Mesendoderm (in vitro differentiated cells): Measurements from ENCODE around the gene SPPL2B.

ENCODE experiments used
- DNase-seq: peaks from one replicate; pipeline ENCODE4 v3.0.0; 2013
- H2AK5ac ChIP-seq: 2 replicates; pipeline ENCODE4 v1.6.1; 2013; ENCODE audit warnings: low read length, inconsistent platforms
- H2BK120ac ChIP-seq: 2 replicates; pipeline ENCODE4 v1.6.1; 2013; ENCODE audit warnings: low read depth, mild to moderate bottlenecking, low read length, moderate library complexity, mixed read lengths
- H2BK15ac ChIP-seq: replicated peaks from 2 replicates; pipeline ENCODE4 v1.6.1; 2013; ENCODE audit warnings: low read depth, mild to moderate bottlenecking, moderate library complexity
- H2BK5ac ChIP-seq: 2 replicates; pipeline ENCODE4 v1.6.1; 2013; ENCODE audit warnings: low read length, inconsistent platforms
- H3K18ac ChIP-seq: 2 replicates; pipeline ENCODE4 v1.6.1; 2013; ENCODE audit warnings: mild to moderate bottlenecking, low read length, mixed read lengths
- H3K23ac ChIP-seq: one replicate; pipeline ENCODE4 v1.6.1; 2013; ENCODE audit warnings: low read length
- H3K27ac ChIP-seq: 2 replicates; pipeline ENCODE4 v1.5.1; 2013; ENCODE audit warnings: low read depth, mild to moderate bottlenecking, inconsistent platforms, low read length, moderate library complexity
- H3K27me3 ChIP-seq: 2 replicates; pipeline ENCODE4 v1.6.1; 2013; ENCODE audit warnings: low read length, control low read depth, mild to moderate bottlenecking, inconsistent platforms; ENCODE audit not compliant: insufficient read depth, poor library complexity
- H3K36me3 ChIP-seq: 2 replicates; pipeline ENCODE4 v1.6.1; 2013; ENCODE audit warnings: low read length, inconsistent platforms; ENCODE audit not compliant: control insufficient read depth, insufficient read depth
- H3K4ac ChIP-seq: one replicate; pipeline ENCODE4 v1.6.1; 2013; ENCODE audit warnings: low read depth, mild to moderate bottlenecking, low read length, moderate library complexity
- H3K4me1 ChIP-seq: 2 replicates; pipeline ENCODE4 v1.6.1; 2013; ENCODE audit warnings: low read depth, low read length, inconsistent platforms; ENCODE audit not compliant: control insufficient read depth
- H3K4me2 ChIP-seq: 2 replicates; pipeline ENCODE4 v1.6.1; 2013; ENCODE audit warnings: low read length
- H3K4me3 ChIP-seq: 2 replicates; pipeline ENCODE4 v1.5.1; 2013; ENCODE audit warnings: mild to moderate bottlenecking, low read length
- H3K56ac ChIP-seq: one replicate; pipeline ENCODE4 v1.6.1; 2013; ENCODE audit warnings: low read length
- H3K79me1 ChIP-seq: 2 replicates; pipeline ENCODE4 v1.6.1; 2013; ENCODE audit warnings: low read length, inconsistent platforms
- H3K79me2 ChIP-seq: 2 replicates; pipeline ENCODE4 v1.6.1; 2013; ENCODE audit warnings: mild to moderate bottlenecking, low read length; ENCODE audit not compliant: control insufficient read depth, insufficient read depth
- H3K9ac ChIP-seq: 2 replicates; pipeline ENCODE4 v1.6.1; 2013; ENCODE audit warnings: low read length, inconsistent platforms
- H4K5ac ChIP-seq: one replicate; pipeline ENCODE4 v1.6.1; 2013; ENCODE audit warnings: low read length
- H4K8ac ChIP-seq: one replicate; pipeline ENCODE4 v1.6.1; 2013; ENCODE audit warnings: low read depth, mild to moderate bottlenecking, control low read depth, low read length, moderate library complexity
- WGBS: extraction: QIAGEN DNeasy Blood & Tissue Kit; methylation state at CpG from one replicate; pipeline ENCODE4 v1.1.7; 2013; ENCODE audit warnings: low lambda C conversion rate, missing lambda C conversion rate; ENCODE audit not compliant: insufficient coverage; ENCODE audit errors: extremely low coverage; 5-methylcytosine and 5-hydroxymethylcytosine counted together

The SPPL2B gene

GRCh38 chr19:2354670-2355069 is 26.2 kb downstream of the SPPL2B start:
- no peak for DNase-seq
- H2BK5ac ChIP-seq, result no peak overlapping the region
- H2AK5ac ChIP-seq, result no peak overlapping the region
- H2BK120ac ChIP-seq, result no peak overlapping the region
- no peak overlapping the region for H3K56ac ChIP-seq
- no peak overlapping the region for H3K9ac ChIP-seq
- no peaks in the 10 kb centered on the region for H3K79me2 ChIP-seq
- H3K36me3 ChIP-seq, result no peaks in the 10 kb centered on the region
- no peak overlapping the region for H3K27ac ChIP-seq
- no peak overlapping the region for H3K18ac ChIP-seq
- no peak overlapping the region for H4K5ac ChIP-seq
- no peak overlapping the region for H3K4me3 ChIP-seq
- no peak overlapping the region for H4K8ac ChIP-seq
- no peak overlapping the region for H3K4ac ChIP-seq
- no peaks in the 10 kb centered on the region for H3K4me1 ChIP-seq
- H2BK15ac ChIP-seq, result no peak overlapping the region
- no peak overlapping the region for H3K4me2 ChIP-seq
- H3K23ac ChIP-seq, result no peak overlapping the region
- no peaks in the 10 kb centered on the region for H3K79me1 ChIP-seq
- WGBS, result no CpG with 5 or more reads among the region's 17 CpGs
- no peaks in the 10 kb centered on the region for H3K27me3 ChIP-seq

GRCh38 chr19:2355168-2356035 is 26.9 kb downstream of the SPPL2B start:
- DNase-seq, result no peak

GRCh38 chr19:2356036-2356646 is 27.7 kb downstream of the SPPL2B start:
- no peak overlapping the region for H3K4ac ChIP-seq
- no peak overlapping the region for H2BK120ac ChIP-seq
- DNase-seq, result no peak
- H2AK5ac ChIP-seq, result no peak overlapping the region
- no peak overlapping the region for H2BK5ac ChIP-seq
- H4K5ac ChIP-seq, result no peak overlapping the region
- no peak overlapping the region for H4K8ac ChIP-seq
- no peak overlapping the region for H2BK15ac ChIP-seq
- H3K27ac ChIP-seq, result no peak overlapping the region
- no peak overlapping the region for H3K56ac ChIP-seq
- no peak overlapping the region for H3K23ac ChIP-seq
- no peaks in the 10 kb centered on the region for H3K27me3 ChIP-seq
- H3K79me1 ChIP-seq, result no peaks in the 10 kb centered on the region
- WGBS, result no CpG with 5 or more reads among the region's 21 CpGs
- H3K4me1 ChIP-seq, result no peaks in the 10 kb centered on the region
- H3K79me2 ChIP-seq, result no peaks in the 10 kb centered on the region
- H3K18ac ChIP-seq, result no peak overlapping the region
- no peaks in the 10 kb centered on the region for H3K36me3 ChIP-seq
- no peak overlapping the region for H3K4me2 ChIP-seq
- no peak overlapping the region for H3K9ac ChIP-seq
- no peak overlapping the region for H3K4me3 ChIP-seq

More at GRCh38 chr19:2355168-2356035, 26.9 kb downstream of the SPPL2B start:
- Histone ChIP-seq H3K9ac (no peak overlapping the region), H3K4ac (no peak overlapping the region), H2BK120ac (no peak overlapping the region), H3K27me3 (no peaks in the 10 kb centered on the region), H4K5ac (no peak overlapping the region), H2AK5ac (no peak overlapping the region), H4K8ac (no peak overlapping the region), H3K23ac (no peak overlapping the region), H3K36me3 (no peaks in the 10 kb centered on the region), H3K18ac (no peak overlapping the region), H3K4me3 (no peak overlapping the region), H3K27ac (no peak overlapping the region), H3K4me2 (no peak overlapping the region), H3K4me1 (no peaks in the 10 kb centered on the region), H2BK15ac (no peak overlapping the region), H3K56ac (no peak overlapping the region), H3K79me2 (no peaks in the 10 kb centered on the region), H3K79me1 (no peaks in the 10 kb centered on the region), H2BK5ac (no peak overlapping the region)
- WGBS, result no CpG with 5 or more reads among the region's 24 CpGs

DNA sequence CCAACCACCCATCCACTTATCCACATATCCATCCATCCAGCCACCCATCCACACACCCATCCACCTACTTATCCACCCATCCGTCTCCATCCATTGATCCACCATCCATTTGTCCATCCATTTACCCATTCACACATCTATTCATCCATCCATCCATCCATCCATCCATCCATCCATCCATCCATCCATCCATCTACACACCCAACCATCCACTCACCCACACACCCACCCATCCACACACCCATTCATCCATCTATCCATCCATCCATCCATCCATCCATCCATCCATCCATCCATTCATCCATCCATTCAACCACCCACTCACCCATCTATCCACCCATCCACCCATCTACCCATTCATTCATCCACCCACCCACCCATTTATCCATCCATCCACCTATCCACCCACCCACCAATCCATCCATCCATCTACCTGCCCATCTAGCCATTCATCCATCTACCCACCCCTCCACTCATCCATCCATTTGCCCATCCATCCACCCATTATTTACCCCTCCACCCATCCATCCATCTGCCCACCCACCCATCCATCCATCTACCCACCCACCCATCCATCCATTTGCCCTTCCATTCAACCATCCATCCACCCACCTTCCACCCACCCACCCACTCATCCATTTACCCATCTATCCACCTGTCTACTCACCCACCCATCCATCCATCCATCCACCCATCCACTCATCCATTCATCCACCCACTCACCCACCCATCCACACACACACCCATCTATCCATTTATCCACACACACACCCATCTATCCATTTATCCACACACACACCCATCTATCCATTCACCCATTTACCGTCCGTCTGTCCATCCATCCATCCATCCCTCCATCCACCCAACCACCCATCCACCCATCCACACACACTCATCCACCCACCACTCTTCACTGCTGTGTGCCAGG is 29.1 kb downstream of the SPPL2B start:
- no peak overlapping the region for H3K18ac ChIP-seq
- no peaks in the 10 kb centered on the region for H3K27me3 ChIP-seq
- no peak overlapping the region for H2BK15ac ChIP-seq
- H2BK5ac ChIP-seq, result no peak overlapping the region
- no peak overlapping the region for H3K23ac ChIP-seq
- H2BK120ac ChIP-seq, result no peak overlapping the region
- no peaks in the 10 kb centered on the region for H3K36me3 ChIP-seq
- H3K79me1 ChIP-seq, result no peaks in the 10 kb centered on the region
- DNase-seq, result no peak
- H3K79me2 ChIP-seq, result no peaks in the 10 kb centered on the region
- H3K27ac ChIP-seq, result no peak overlapping the region
- no peak overlapping the region for H4K5ac ChIP-seq
- no peak overlapping the region for H4K8ac ChIP-seq
- H3K4me1 ChIP-seq, result no peaks in the 10 kb centered on the region
- no peak overlapping the region for H3K4me3 ChIP-seq
- no peak overlapping the region for H3K4me2 ChIP-seq
- no peak overlapping the region for H3K4ac ChIP-seq
- no peak overlapping the region for H3K56ac ChIP-seq
- WGBS, result no CpG with 5 or more reads among the region's 3 CpGs
- H2AK5ac ChIP-seq, result no peak overlapping the region
- H3K9ac ChIP-seq, result no peak overlapping the region

DNA sequence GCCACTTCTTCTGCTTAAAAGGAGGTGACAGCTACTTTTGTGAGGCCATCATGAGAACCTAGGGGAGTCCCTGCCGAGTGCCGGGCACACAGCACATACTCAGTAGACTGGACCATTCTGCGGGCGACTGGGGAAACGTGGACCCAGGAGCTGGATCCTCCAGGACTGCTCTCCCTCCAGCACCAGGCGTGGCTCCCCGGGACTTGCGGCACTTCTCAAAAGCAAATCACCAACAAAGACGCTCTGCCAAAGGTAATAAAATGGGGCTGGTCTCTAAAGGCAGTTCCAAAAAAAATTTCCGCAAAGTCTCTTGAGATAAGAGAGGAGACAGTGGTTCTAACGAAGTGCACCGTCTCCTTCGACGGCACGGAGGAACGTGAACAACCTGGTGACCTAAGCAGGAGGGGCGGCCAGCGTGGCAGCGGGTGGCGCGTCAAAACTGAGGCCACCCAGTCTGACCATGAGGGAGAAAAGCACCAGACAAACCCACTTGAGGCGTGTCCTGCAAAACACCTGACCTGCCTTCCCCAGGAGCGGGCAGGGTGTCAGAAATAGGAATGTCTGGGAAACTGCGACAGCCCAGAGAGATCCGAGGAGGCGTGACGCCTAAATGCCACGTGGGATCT is 30.2 kb downstream of the SPPL2B start:
- Histone ChIP-seq H3K27me3 (no peaks in the 10 kb centered on the region), H3K56ac (no peak overlapping the region), H3K27ac (no peak overlapping the region), H3K79me1 (no peaks in the 10 kb centered on the region), H2BK5ac (no peak overlapping the region), H4K8ac (no peak overlapping the region), H2BK15ac (no peak overlapping the region), H3K79me2 (no peaks in the 10 kb centered on the region), H3K23ac (no peak overlapping the region), H3K4me1 (no peaks in the 10 kb centered on the region), H4K5ac (no peak overlapping the region), H2AK5ac (no peak overlapping the region), H2BK120ac (no peak overlapping the region), H3K9ac (no peak overlapping the region), H3K4me3 (no peak overlapping the region), H3K4ac (no peak overlapping the region), H3K18ac (no peak overlapping the region), H3K36me3 (no peaks in the 10 kb centered on the region), H3K4me2 (no peak overlapping the region)
- no peak for DNase-seq
- WGBS, result no CpG with 5 or more reads among the region's 28 CpGs
